ENCODE measurements around the gene PCDHGB1. TPM values are rescaled to one million over a fixed set of nuclear protein-coding genes. Genes with fewer than 3 reads are reported as not detected.

Gene PCDHGB1
- total RNA-seq, 1 experiment from 2014 or later, result 5.6 TPM

DNA sequence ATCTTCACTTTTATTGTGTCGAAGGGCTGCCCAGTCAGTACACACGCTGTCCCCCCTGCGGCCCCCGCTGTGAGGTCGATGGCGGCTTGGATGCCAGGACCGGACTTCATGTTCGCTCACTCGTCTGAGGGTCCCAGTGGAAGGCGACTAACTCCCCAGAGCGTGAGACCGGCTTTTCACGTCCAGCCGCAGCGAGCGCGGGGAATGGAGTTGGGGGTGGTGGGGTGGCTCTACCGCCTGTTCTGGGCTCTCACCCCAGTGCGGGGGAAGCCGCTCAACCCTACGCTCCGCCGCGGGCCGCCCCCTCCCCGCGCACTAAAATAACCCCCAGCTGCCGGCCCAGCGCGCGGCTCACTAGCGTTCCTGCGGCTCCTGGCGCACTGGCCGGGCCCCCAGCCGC lies 46.1 kb upstream of the PCDHGB1 start, which contains the start of gene SLC25A2 (continued):
- TF ChIP-seq, protein P1, sequence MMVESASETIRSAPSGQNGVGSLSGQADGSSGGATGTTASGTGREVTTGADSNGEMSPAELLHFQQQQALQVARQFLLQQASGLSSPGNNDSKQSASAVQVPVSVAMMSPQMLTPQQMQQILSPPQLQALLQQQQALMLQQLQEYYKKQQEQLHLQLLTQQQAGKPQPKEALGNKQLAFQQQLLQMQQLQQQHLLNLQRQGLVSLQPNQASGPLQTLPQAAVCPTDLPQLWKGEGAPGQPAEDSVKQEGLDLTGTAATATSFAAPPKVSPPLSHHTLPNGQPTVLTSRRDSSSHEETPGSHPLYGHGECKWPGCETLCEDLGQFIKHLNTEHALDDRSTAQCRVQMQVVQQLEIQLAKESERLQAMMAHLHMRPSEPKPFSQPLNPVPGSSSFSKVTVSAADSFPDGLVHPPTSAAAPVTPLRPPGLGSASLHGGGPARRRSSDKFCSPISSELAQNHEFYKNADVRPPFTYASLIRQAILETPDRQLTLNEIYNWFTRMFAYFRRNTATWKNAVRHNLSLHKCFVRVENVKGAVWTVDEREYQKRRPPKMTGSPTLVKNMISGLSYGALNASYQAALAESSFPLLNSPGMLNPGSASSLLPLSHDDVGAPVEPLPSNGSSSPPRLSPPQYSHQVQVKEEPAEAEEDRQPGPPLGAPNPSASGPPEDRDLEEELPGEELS (CRISPR knock-in tag; IDR thresholded peaks at IDR 0.05), result no peak
- TF ChIP-seq MXD4 (CRISPR knock-in tag; IDR thresholded peaks at IDR 0.05; ENCODE audit: borderline replicate concordance), result no peak
- TF ChIP-seq, protein P2, sequence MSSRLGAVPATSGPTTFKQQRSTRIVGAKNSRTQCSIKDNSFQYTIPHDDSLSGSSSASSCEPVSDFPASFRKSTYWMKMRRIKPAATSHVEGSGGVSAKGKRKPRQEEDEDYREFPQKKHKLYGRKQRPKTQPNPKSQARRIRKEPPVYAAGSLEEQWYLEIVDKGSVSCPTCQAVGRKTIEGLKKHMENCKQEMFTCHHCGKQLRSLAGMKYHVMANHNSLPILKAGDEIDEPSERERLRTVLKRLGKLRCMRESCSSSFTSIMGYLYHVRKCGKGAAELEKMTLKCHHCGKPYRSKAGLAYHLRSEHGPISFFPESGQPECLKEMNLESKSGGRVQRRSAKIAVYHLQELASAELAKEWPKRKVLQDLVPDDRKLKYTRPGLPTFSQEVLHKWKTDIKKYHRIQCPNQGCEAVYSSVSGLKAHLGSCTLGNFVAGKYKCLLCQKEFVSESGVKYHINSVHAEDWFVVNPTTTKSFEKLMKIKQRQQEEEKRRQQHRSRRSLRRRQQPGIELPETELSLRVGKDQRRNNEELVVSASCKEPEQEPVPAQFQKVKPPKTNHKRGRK (CRISPR knock-in tag; IDR thresholded peaks at IDR 0.05; ENCODE audit: borderline replicate concordance), result no peak

DNA sequence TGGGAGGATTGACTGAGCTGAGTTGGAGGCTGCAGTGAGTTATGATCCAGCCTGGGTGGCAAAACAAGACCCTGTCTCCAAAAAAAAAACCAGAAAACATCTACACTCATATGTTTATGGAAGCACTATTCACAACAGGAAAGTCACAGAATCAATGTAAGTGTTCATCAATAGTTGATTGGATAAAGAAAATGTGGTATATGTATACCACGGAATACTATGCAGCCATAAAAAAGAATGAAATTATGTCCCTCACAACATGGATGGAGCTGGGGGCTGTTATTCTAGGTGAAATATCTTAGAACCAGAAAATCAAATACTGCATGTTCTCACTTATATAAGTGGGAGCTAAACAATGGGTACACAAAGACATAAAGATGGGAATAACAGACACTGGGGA lies 43.3 kb upstream of the PCDHGB1 start:
- H3K9me3 Mint-ChIP-seq, result peaks cover 8% of the 10 kb centered on the region
- H3K36me3 Mint-ChIP-seq, result no peaks in the 10 kb centered on the region; the same call in 1 of the 2 replicates
- ChIA-PET POLR2A (no interaction called here), CTCF (interaction anchor here (1.3 kb wide), 1 partner anchor 83 kb away, joined by 3 read pairs; the partner anchor contains the start of gene PCDHB14)
- TF ChIP-seq GRHL2 (CRISPR knock-in tag; IDR thresholded peaks at IDR 0.05; ENCODE audit: insufficient replicate concordance, severe bottlenecking) (no peak), IRF2 (CRISPR knock-in tag; IDR thresholded peaks at IDR 0.05; ENCODE audit: borderline replicate concordance, low read depth) (no peak), ETV6 (CRISPR knock-in tag; IDR thresholded peaks at IDR 0.05) (no peak)
- TF ChIP-seq, protein P3, sequence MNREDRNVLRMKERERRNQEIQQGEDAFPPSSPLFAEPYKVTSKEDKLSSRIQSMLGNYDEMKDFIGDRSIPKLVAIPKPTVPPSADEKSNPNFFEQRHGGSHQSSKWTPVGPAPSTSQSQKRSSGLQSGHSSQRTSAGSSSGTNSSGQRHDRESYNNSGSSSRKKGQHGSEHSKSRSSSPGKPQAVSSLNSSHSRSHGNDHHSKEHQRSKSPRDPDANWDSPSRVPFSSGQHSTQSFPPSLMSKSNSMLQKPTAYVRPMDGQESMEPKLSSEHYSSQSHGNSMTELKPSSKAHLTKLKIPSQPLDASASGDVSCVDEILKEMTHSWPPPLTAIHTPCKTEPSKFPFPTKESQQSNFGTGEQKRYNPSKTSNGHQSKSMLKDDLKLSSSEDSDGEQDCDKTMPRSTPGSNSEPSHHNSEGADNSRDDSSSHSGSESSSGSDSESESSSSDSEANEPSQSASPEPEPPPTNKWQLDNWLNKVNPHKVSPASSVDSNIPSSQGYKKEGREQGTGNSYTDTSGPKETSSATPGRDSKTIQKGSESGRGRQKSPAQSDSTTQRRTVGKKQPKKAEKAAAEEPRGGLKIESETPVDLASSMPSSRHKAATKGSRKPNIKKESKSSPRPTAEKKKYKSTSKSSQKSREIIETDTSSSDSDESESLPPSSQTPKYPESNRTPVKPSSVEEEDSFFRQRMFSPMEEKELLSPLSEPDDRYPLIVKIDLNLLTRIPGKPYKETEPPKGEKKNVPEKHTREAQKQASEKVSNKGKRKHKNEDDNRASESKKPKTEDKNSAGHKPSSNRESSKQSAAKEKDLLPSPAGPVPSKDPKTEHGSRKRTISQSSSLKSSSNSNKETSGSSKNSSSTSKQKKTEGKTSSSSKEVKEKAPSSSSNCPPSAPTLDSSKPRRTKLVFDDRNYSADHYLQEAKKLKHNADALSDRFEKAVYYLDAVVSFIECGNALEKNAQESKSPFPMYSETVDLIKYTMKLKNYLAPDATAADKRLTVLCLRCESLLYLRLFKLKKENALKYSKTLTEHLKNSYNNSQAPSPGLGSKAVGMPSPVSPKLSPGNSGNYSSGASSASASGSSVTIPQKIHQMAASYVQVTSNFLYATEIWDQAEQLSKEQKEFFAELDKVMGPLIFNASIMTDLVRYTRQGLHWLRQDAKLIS (CRISPR knock-in tag; IDR thresholded peaks at IDR 0.05; ENCODE audit: borderline replicate concordance), result no peak
- TF ChIP-seq, protein P4, sequence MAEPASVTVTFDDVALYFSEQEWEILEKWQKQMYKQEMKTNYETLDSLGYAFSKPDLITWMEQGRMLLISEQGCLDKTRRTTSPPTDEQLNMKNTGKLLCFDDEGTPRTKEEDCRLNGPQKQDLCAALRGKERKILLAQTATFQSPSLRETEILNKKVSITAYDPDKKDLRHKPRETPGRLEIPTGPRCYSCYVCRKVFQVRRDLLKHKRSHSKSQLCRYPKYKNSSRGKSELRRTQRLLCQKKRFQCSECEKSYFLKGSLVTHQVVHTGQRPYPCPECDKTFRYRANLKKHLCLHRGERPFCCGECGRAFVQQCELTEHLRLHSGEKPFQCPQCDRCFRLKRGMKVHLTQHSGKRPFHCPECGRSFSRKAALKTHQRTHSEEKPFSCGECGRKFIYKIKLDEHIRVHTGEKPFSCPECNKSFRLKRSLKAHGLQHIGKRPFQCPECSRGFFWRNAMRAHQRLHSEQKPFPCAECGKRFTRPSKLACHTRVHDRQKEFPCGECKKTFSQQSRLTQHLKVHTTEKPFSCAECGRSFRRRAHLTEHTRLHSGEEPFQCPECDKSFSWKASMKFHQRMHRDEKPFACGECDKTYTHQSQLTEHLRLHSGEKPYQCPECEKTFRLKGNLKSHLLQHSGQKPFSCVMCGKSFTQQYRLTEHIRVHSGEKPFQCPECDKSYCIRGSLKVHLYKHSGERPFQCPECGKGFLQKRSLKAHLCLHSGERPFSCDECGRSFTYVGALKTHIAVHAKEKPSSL (CRISPR knock-in tag; conservative IDR thresholded peaks at IDR 0.05), result no peak
- TF ChIP-seq, protein P5, sequence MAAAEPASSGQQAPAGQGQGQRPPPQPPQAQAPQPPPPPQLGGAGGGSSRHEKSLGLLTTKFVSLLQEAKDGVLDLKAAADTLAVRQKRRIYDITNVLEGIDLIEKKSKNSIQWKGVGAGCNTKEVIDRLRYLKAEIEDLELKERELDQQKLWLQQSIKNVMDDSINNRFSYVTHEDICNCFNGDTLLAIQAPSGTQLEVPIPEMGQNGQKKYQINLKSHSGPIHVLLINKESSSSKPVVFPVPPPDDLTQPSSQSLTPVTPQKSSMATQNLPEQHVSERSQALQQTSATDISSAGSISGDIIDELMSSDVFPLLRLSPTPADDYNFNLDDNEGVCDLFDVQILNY (CRISPR knock-in tag; IDR thresholded peaks at IDR 0.05), result no peak
- DNase-seq (ENCODE audit: low spot score), result no peak
- H3K4me3 Mint-ChIP-seq, result no peak overlapping the region
- H3K4me1 Mint-ChIP-seq, result no peaks in the 10 kb centered on the region
- H3K27ac Mint-ChIP-seq, result no peak overlapping the region
- ATAC-seq, result no peak
- H3K27me3 Mint-ChIP-seq (ENCODE audit: low read depth), result no peaks in the 10 kb centered on the region

DNA sequence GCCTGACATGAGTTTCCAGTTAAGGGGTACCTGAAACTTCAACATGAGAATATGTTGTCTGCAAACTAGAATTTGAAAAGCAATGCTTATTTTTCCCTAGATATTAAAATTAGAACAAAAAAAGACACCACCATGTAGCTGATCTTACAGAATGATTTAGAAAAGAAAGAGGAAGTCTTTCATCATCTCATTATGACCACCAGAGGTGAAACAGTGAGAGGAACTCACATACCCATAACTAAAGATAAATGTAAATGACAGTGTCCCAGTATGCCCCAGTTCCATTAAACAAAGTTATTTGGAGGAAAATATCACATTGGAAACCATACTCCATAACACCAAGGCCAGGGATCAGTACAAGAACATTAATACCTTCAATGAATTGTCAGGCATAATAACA lies 36.2 kb upstream of the PCDHGB1 start:
- no peak overlapping the region for H3K27ac Mint-ChIP-seq
- ChIA-PET CTCF (interaction anchor here (0.6 to 1.6 kb wide), 3 partner anchors 68 to 250 kb away, joined by 3 to 4 read pairs (median 4); partner anchors contain the start of genes PCDHB15 and PCDHB9), POLR2A (interaction anchor here (0.6 kb wide), 1 partner anchor 69 kb away, joined by 5 read pairs; no protein-coding TSS in a partner anchor)
- peaks cover 4% of the 10 kb centered on the region; the same call in 1 of the 2 replicates for H3K27me3 Mint-ChIP-seq (ENCODE audit: low read depth)
- DNase-seq (ENCODE audit: low spot score) (no peak), ATAC-seq (no peak)
- H3K36me3 Mint-ChIP-seq, result peaks cover 29% of the 10 kb centered on the region
- H3K9me3 Mint-ChIP-seq, result peaks cover 12% of the 10 kb centered on the region
- H3K4me1 Mint-ChIP-seq, result peaks cover 8% of the 10 kb centered on the region
- no peak overlapping the region for H3K4me3 Mint-ChIP-seq
- no peak for TF ChIP-seq JAZF1 (CRISPR knock-in tag; IDR thresholded peaks at IDR 0.05)
- no peak for TF ChIP-seq ZNF396 (CRISPR knock-in tag; IDR thresholded peaks at IDR 0.05; ENCODE audit: borderline replicate concordance)
- no peak for TF ChIP-seq SOX15 (CRISPR knock-in tag; IDR thresholded peaks at IDR 0.05)
- TF ChIP-seq SMAD3 (CRISPR knock-in tag; IDR thresholded peaks at IDR 0.05; ENCODE audit: borderline replicate concordance), result no peak
- TF ChIP-seq CBFB (CRISPR knock-in tag; IDR thresholded peaks at IDR 0.05; ENCODE audit: low read depth), result no peak
- TF ChIP-seq, protein P6, sequence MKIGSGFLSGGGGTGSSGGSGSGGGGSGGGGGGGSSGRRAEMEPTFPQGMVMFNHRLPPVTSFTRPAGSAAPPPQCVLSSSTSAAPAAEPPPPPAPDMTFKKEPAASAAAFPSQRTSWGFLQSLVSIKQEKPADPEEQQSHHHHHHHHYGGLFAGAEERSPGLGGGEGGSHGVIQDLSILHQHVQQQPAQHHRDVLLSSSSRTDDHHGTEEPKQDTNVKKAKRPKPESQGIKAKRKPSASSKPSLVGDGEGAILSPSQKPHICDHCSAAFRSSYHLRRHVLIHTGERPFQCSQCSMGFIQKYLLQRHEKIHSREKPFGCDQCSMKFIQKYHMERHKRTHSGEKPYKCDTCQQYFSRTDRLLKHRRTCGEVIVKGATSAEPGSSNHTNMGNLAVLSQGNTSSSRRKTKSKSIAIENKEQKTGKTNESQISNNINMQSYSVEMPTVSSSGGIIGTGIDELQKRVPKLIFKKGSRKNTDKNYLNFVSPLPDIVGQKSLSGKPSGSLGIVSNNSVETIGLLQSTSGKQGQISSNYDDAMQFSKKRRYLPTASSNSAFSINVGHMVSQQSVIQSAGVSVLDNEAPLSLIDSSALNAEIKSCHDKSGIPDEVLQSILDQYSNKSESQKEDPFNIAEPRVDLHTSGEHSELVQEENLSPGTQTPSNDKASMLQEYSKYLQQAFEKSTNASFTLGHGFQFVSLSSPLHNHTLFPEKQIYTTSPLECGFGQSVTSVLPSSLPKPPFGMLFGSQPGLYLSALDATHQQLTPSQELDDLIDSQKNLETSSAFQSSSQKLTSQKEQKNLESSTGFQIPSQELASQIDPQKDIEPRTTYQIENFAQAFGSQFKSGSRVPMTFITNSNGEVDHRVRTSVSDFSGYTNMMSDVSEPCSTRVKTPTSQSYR (CRISPR knock-in tag; IDR thresholded peaks at IDR 0.05), result no peak
- no peak for TF ChIP-seq IRF2 (CRISPR knock-in tag; IDR thresholded peaks at IDR 0.05; ENCODE audit: borderline replicate concordance, low read depth)
- TF ChIP-seq TCF7 (CRISPR knock-in tag; IDR thresholded peaks at IDR 0.05; ENCODE audit: low read depth), result no peak
- TF ChIP-seq, protein P7, sequence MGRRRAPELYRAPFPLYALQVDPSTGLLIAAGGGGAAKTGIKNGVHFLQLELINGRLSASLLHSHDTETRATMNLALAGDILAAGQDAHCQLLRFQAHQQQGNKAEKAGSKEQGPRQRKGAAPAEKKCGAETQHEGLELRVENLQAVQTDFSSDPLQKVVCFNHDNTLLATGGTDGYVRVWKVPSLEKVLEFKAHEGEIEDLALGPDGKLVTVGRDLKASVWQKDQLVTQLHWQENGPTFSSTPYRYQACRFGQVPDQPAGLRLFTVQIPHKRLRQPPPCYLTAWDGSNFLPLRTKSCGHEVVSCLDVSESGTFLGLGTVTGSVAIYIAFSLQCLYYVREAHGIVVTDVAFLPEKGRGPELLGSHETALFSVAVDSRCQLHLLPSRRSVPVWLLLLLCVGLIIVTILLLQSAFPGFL (CRISPR knock-in tag; IDR thresholded peaks at IDR 0.05; ENCODE audit: borderline replicate concordance), result no peak

Data from WTC11 (cell line).